Measurements from ENCODE around the gene CR2.
"Not testable (repeated sequence)": the region's sequence is repeated elsewhere in the genome, so short reads cannot be mapped to it uniquely, and the experiment has no call there.

The CR2 gene

DNA sequence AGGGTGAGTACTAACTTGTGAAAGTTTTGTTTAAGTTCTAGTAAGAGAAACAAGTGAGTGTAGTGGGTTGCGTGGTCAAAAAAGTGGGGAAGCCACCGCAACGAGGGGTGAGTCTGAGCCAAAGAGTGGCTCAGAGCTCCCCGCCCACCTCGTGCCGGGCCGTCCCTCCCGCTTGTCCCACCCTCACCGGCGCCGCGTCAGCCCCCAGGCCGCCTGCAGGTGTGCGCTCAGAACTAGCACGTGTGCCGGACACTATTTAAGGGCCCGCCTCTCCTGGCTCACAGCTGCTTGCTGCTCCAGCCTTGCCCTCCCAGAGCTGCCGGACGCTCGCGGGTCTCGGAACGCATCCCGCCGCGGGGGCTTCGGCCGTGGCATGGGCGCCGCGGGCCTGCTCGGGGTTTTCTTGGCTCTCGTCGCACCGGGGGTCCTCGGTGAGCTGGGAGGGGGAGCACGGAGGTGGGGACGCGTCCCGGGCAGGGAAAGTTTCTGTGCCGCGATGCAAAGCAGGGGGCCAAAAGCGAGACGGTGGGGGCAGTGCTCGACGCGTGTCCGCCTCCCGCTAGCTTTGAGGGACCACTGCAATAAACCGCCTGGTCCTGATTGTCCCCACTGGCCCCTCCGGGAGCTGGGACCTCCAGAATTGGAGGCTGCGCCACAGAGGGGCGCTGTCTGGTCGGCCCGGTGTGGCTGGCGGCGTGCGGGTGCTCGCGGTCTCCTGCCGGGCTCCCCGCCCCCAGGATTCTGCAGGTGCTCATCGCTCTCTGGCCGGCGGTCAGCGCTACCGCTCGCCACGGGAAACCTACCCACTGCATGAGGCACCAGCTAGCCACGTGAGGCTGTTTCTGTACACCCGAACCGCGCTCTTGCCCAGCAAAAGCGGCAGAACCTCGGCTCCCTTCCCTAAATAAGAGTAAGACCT is at the start of gene CR2:
Gene CR2 (plus strand): TSS at position 283 of the 919 bp plus-strand sequence. CDS start 91 bp downstream, at position 374.
- peak; percentile 20 for DNase-seq

DNA sequence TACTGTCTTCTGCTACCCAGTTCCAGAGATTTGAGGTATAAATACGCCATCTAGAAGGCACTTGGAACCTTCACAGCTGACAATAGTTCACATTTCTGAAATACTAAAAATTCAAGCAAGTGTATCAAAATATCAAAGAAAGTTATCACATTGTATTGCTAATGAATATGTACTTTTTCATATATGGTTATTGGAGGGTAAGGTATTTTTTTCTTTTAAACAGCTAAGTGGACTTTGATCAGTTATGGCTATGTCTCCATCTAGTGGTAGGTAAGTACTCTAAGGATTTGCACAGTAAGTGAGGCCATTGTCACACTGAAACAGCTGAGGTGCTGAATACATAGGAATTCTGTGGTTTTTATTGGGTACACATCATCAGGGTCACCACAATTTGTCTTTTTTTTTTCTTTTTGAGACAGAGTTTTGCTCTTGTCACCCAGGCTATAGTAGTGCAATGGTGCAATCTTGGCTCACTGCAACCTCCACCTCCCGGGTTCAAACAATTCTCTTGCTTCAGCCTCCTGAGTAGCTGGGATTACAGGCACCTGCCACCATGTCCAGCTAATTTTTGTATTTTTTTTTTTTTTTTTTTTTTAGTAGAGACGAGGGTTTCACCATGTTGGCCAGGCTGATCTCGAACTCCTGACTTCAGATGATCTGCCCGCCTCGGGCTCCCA is 49.1 kb upstream of the CR2 start:
- DNase-seq, result no peak

DNA sequence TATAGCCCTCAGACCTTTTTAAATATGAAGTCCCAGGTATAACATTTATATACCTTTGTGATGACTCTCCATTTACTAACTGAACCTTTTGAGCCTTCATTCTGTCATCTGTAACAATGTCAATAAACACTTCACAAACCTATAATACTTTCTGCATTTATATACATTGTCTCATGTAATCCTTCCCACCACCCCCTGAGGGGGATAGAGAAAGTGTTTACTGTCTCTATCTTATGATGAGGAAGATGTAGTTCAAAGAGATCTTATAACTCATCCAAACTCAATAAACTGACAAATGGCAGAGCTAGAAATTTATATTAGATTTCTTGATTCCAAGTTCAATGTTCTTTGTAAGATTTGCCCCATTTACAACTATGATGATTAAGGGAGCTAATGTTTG is 48.3 kb upstream of the CR2 start:
- DNase-seq, result no peak

DNA sequence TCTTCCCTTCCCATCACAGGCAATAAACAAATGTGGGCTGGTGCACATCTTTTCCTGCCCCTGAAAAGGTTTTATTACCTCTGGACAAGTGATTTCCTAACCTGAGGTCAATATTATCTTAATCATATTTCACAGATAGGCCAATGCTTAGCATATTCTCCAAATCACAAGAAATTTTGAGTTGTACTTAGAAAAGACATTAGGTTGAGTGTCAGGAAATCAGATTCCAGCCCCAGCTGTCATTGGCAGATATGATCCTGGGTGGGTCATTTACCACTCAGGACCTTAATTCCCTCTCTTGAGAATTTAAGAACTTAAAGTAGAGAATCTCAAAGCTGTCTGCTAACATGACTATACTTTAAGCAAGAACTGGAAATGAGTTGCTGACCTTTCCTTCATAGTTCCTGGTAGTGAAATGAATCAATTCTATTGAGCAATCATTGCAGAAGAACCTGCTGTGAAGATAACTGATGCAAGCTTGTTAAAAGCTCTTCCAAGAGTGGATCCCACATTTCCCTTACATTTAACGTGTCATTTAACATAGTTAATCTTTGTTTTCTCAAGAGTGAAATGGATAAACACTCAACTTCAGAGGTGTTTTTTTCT is 46.4 kb upstream of the CR2 start:
- no peak for DNase-seq

DNA sequence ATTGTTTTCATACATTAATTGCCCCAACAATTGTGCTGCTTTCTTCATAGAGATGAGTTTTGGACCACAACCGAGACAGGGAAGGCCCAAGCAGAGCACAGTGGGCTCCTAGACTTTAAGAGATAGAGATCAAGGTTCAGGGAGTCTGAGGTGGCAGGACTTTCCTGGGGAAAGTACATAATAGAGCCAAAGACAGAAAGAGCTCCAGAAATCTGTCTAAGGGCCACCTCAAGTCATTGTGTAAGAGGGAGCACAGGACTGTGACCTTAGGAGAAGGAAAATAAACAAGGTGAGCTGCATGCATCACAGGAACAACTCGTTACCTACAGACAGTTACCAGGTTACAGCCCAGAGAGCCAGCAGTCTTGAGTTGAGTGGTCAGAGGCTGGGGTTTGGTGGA is 41.3 kb upstream of the CR2 start:
- DNase-seq, result no peak

GRCh38 chr1:207414606-207415108 is 39.5 kb upstream of the CR2 start:
- no peak for DNase-seq

- no peak for DNase-seq
Observed at GRCh38 chr1:207417076-207417475, 37.1 kb upstream of the CR2 start.

DNA sequence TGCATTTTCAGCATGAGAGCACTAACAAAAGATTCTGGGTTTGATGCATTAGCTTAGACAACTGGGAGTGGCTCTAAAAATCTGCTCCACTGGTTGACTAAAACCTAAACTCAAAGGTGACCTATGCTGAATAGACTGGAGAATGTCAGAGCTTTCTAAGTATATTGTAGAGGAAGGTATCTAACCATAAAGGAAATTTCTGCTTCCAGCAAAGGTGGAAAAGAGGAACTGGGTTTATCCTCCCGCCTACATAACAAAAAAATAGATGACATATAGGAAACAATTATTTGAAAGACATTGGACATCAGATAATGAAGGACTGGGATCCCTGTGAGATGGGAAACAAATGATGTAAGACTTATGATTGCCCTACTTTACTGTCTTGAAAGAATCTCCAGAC is 35.8 kb upstream of the CR2 start:
- no peak for DNase-seq

DNA sequence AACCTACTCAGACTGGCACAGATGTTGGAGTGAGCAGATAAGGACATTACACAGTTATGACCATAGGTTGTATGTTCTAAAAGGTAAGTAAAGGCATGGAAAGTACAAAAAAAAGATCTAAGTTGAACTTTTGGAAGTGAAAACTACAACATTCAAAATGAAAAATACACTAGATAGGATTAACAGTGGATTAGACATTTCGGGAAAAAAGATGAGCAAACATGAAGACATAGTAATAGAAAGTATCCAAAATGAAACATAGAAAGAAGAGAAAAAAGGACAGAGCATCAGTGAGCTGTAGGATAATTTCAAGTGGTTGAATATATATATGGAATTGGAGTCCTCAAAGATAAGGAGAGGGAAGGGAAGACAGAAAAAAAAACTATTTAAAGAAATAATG is 34.0 kb upstream of the CR2 start:
- DNase-seq, result no peak

- no peak for DNase-seq
Observed at GRCh38 chr1:207421078-207421477, 33.0 kb upstream of the CR2 start.

GRCh38 chr1:207423560-207424292 is 30.4 kb upstream of the CR2 start:
- DNase-seq, result no peak

DNA sequence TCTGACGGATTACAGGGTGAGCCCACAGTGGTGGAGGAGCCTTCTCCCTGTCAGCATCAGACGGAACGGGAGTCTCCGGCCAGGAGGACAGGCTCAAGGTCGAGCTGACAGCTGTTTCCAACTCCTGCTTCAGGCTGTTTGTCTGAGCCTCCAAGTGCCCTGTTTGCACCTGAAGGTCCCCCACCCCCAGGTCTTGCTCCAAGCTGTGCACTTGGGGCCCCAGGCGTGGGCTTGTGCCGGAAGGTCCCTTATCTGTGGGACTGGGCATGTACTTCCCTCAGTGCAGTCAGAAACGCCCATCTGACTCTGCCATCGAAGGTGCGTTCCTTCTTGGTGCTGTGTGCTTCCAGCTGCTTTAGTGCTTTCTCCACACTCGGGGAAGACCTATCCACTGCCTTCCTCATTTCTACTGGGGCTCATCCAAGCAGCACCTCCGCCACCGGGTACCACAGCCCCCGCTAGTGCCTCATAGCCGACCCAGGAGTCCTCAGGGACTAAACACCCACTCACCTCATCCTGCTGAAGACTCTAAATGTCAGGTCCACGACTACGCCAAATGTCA is 29.5 kb upstream of the CR2 start:
- DNase-seq, result no peak

DNA sequence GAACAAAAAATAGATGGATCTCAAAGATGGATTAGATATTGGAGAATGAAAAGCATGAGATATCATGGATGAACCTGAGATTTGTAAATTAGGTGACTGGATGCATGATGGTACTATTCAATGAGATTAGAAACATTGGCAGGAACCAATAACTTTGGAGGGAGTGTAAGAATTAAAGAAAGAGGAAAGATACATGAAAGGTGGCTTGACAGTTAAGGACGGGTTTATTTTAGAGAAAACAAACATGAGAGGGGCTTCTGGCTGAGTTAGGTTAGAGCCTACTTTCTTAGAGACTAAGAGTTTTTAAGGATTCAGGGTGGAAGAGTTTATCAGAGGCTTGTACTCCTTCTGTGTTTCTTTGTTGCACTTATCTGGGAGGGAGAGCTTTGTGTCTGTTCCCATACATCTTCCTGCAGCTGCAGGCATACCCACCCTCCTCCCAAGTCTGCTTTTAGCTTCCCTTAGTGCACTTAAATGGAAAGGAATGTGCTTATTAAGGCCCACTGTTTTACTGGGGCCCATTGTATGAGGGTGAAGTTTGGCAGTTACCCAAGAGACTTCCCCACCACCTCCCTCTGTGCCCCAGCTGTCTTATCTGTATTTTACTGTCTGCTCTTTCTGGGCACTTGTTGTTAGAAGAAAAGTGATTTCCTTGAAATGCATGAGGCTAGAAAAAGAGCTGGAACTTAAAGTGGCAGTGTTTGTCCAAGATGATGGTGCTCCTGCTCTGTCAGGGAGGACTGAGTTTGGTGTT is 26.1 kb upstream of the CR2 start:
- DNase-seq, result no peak

DNA sequence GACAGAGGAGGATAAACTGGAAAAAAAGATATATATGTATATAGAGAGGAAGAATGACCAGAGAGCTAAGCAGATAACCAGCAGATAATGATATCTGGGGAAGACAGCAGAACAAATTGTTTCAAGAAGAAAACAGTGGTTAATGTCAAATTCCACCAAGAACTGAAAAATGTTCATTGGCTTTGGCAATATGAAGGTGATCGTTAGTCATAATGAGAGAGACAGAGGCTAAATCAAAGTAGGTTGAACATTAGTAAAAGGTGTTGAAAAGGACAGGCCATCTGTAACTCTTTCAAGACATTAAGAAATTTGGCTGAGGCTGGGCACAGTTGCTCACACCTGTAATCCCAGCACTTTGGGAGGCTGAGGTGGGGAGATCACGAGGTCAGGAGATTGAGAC is 25.3 kb upstream of the CR2 start:
- no peak for DNase-seq

DNA sequence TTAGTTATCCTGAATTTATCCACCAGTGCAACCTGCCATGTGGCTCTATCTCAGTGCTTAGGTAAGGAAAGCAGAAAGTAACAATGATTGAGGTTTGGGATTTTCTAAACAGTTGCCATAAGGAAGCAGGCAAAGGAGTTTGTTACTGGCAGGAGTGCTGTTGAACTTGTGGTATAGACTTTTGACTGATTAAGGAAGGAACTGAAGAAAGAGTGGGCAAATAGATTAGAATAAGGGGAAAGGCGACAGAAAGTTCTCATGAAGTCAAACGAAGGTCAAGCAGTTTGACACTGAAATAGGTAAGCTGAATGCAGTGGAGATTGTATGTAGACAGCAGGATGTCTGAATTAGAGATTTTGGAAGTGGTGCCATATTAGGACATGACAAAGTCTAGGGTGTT is 24.2 kb upstream of the CR2 start:
- no peak for DNase-seq

DNA sequence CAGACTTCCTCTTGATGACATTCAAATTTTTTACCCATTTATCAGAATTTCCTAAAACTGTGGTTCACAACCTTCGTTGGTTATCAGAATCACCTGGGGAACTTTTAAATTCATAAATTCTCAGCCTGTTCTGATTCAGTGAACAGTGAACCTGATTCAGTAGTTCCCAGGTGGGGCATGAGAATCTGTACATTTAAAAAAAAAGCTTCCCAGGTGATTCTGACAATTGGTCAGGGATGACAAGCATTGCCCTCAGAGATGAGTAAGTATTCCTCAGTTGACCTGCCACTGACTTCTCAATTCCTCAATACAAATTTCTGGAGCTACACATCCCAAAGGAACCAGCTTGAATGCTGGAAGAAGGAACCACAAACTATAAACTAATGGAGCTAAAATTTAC is 23.5 kb upstream of the CR2 start:
- DNase-seq, result no peak

- no peak for DNase-seq
Observed at GRCh38 chr1:207431508-207431907, 22.6 kb upstream of the CR2 start.

DNA sequence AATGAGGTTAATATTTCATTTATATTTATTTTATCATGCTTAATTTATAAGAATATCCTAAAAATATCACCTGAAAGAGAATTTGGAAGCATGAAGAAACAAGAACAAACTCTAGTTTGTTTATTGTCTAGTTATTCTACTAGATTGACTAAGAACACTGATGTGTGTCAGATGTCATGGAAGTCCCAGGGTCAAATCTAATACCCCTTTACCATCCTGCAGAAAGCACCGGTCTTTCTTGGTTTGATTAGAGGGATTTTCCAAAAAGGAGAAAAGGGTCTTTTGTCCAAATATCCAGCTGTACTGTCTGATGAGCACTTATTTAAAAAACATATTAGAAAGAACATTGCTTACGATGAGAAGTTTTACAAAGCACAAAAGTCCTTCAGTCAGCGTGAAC is 20.7 kb upstream of the CR2 start:
- DNase-seq, result no peak

DNA sequence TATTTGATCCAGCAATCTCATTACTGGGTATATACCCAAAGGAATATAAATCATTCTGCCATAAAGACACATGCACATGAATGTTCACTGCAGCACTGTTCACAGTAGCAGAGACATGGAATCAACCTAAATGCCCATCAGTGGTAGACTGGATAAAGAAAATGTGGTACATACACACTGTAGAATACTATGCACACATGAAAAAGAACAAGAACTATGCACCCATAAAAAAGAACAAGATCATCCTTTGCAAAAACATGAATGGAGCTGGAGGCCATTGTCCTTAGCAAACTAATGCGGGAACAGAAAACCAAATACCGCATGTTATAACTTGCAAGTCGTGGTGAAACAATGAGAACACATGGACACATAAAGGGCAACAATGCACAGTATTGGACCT is 17.4 kb upstream of the CR2 start:
- not testable (repeated sequence) for DNase-seq

DNA sequence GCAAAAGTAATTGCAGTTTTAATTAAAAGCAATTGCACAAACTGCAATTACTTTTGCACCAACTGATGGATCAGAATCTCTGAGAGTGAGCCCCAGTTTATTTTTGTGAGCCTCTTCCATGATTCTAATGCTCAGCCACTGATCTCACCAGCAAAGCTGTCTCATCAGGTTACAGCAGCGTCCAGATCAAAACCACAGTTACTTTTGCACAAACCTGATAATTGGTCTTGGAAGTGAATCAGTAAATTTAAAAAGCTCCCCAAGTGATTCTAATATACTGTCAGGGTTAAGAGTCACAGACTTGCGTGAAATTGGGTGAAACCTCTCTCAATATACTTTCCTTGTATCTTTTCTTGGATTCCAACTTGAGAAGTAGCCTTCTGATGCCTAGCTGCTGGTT is 13.5 kb upstream of the CR2 start:
- DNase-seq, result no peak

DNA sequence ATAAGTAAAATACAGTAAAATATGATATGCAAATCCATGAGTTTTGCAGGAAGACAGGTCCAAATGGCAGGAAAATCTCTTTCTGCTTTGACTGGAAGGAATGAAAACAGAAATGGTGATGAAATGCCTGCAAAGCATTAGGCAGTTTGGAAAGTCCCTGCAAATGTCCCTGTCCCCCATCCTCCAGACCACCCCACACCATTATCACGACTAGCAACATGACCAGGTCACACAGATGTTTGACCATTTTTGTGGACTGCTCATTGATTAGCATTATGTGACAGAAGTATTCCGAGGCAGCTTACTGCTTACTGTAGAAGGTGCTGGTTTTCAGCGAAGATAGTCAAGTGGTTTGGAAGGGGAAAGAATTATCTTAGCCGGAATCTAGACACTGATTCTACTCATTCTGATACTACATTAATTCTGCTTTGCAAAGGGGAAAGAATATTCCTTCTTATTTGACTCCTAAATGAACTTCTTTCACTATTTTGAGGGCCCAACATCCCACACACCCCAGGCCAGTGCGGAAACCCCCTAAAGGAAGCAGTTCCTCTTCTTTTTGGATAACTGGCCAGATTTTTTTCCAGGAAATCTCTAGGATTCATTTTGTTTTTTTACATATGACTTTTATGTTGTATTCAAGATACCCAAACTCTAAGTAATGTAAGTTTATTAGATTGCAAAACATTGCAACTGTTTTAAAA is 9.5 kb upstream of the CR2 start:
- DNase-seq, result no peak

All from right hindlimb (tissue), 1 donor.